Measurements from ENCODE around the gene FPGS. TPM values are rescaled to one million over a fixed set of nuclear protein-coding genes. Genes with fewer than 3 reads are reported as not detected.

The FPGS gene
- total RNA-seq, 2 donors from 2014 or later: 117 TPM

- DNase-seq (ENCODE audit: low spot score): no peak
Observed at GRCh38 chr9:127847833-127848755, 45.4 kb downstream of the FPGS start.

GRCh38 chr9:127848756-127849504 lies 46.2 kb downstream of the FPGS start:
- Histone ChIP-seq H3K9me3 (no peaks in the 10 kb centered on the region), H3K36me3 (no peaks in the 10 kb centered on the region), H3K27me3 (replicated peaks; ENCODE audit: insufficient read depth) (no peaks in the 10 kb centered on the region), H3K4me3 (no peak overlapping the region), H3K27ac (no peak overlapping the region), H3K4me1 (replicated peaks) (no peaks in the 10 kb centered on the region)
- no peak for DNase-seq (ENCODE audit: low spot score)
- no peak for TF ChIP-seq CTCF (IDR thresholded peaks at IDR 0.05)
- no peak for TF ChIP-seq POLR2A (IDR thresholded peaks at IDR 0.05)
- no peak for TF ChIP-seq POLR2AphosphoS5 (IDR thresholded peaks at IDR 0.05)
- WGBS: 96% methylated on average over 9 of the region's 10 CpGs
- intact Hi-C loops (cut with DNase I): no loop called here

More at GRCh38 chr9:127847833-127848755, 45.4 kb downstream of the FPGS start:
- Histone ChIP-seq H3K27me3 (replicated peaks; ENCODE audit: insufficient read depth) (no peaks in the 10 kb centered on the region), H3K27ac (no peak overlapping the region), H3K4me1 (replicated peaks) (no peaks in the 10 kb centered on the region), H3K36me3 (no peaks in the 10 kb centered on the region), H3K4me3 (no peak overlapping the region), H3K9me3 (no peaks in the 10 kb centered on the region)
- intact Hi-C loops (cut with DNase I): no loop called here
- WGBS: 84% methylated on average over 12 of the region's 12 CpGs
- no peak for TF ChIP-seq POLR2AphosphoS5 (IDR thresholded peaks at IDR 0.05)
- TF ChIP-seq CTCF (IDR thresholded peaks at IDR 0.05): no peak
- TF ChIP-seq POLR2A (IDR thresholded peaks at IDR 0.05): no peak

GRCh38 chr9:127850286-127850830 lies 47.7 kb downstream of the FPGS start:
- H3K4me3 ChIP-seq: no peak overlapping the region
- no peak for DNase-seq (ENCODE audit: low spot score)
- H3K9me3 ChIP-seq: no peaks in the 10 kb centered on the region
- no peaks in the 10 kb centered on the region for H3K4me1 ChIP-seq (replicated peaks)
- H3K27me3 ChIP-seq (replicated peaks; ENCODE audit: insufficient read depth): no peaks in the 10 kb centered on the region
- WGBS: 92% methylated on average over 17 of the region's 17 CpGs
- intact Hi-C loops (cut with DNase I): no loop called here
- no peak overlapping the region for H3K27ac ChIP-seq
- H3K36me3 ChIP-seq: no peaks in the 10 kb centered on the region
- TF ChIP-seq POLR2A (IDR thresholded peaks at IDR 0.05) (no peak), POLR2AphosphoS5 (IDR thresholded peaks at IDR 0.05) (no peak), CTCF (IDR thresholded peaks at IDR 0.05) (no peak)

- intact Hi-C loops (cut with DNase I): no loop called here
- no peak for TF ChIP-seq CTCF (IDR thresholded peaks at IDR 0.05)
- TF ChIP-seq POLR2A (IDR thresholded peaks at IDR 0.05): no peak
- no peaks in the 10 kb centered on the region for H3K27me3 ChIP-seq (replicated peaks; ENCODE audit: insufficient read depth)
- H3K4me3 ChIP-seq: peak overlapping the region in 1 of 2 donors; percentile 39
- no peaks in the 10 kb centered on the region for H3K4me1 ChIP-seq (replicated peaks)
- DNase-seq (ENCODE audit: low spot score): no peak
- WGBS: 75% methylated on average over 9 of the region's 9 CpGs
- no peaks in the 10 kb centered on the region for H3K9me3 ChIP-seq
- H3K36me3 ChIP-seq: no peaks in the 10 kb centered on the region
- H3K27ac ChIP-seq: peak overlapping the region in 1 of 2 donors; percentile 60
Observed at GRCh38 chr9:127852829-127853228, 50.1 kb downstream of the FPGS start.

All from prostate gland (tissue), 2 donors.